DMS 273 (cell line): ENCODE results near the gene PHF5A.
A peak's percentile ranks its signal among the peaks of the same experiment; 100 is the strongest.

ENCODE experiments used
- DNase-seq: peaks from one replicate; lab custom pipeline; 2025; ENCODE audit not compliant: unreplicated experiment; lab: John Stamatoyannopoulos, UW

Gene PHF5A

GRCh38 chr22:41488076-41488475 is 19.6 kb upstream of the PHF5A start:
- no peak for DNase-seq

- DNase-seq = no peak
Observed at GRCh38 chr22:41487037-41487935, 18.8 kb upstream of the PHF5A start.

GRCh38 chr22:41485033-41485432 is 16.5 kb upstream of the PHF5A start:
- DNase-seq = no peak

- no peak for DNase-seq
Observed at GRCh38 chr22:41482319-41482935, 13.9 kb upstream of the PHF5A start.

GRCh38 chr22:41481925-41482318 is 13.4 kb upstream of the PHF5A start:
- no peak for DNase-seq

GRCh38 chr22:41481131-41481830 is 12.8 kb upstream of the PHF5A start:
- DNase-seq = no peak

GRCh38 chr22:41480397-41480735 is 11.9 kb upstream of the PHF5A start:
- peak; percentile 66 for DNase-seq

- peak; percentile 56 for DNase-seq
Observed at GRCh38 chr22:41479671-41480396, 11.3 kb upstream of the PHF5A start.

GRCh38 chr22:41478891-41479521 is 10.5 kb upstream of the PHF5A start:
- DNase-seq = peak; percentile 91

- no peak for DNase-seq
Observed at GRCh38 chr22:41478473-41478872, 10.0 kb upstream of the PHF5A start.

GRCh38 chr22:41474872-41475451 is 6.5 kb upstream of the PHF5A start:
- no peak for DNase-seq

- no peak for DNase-seq
Observed at GRCh38 chr22:41471568-41471967, 3.1 kb upstream of the PHF5A start.

- no peak for DNase-seq
Observed at GRCh38 chr22:41470886-41471285, 2.4 kb upstream of the PHF5A start.

GRCh38 chr22:41469218-41469851 is 843 bp upstream of the PHF5A start:
- peak; percentile 49 for DNase-seq

- no peak for DNase-seq
Observed at GRCh38 chr22:41461901-41462300, 6.6 kb downstream of the PHF5A start.

GRCh38 chr22:41460071-41460470 is 8.4 kb downstream of the PHF5A start:
- DNase-seq = peak; percentile 40

GRCh38 chr22:41459431-41459830 is 9.1 kb downstream of the PHF5A start:
- no peak for DNase-seq

GRCh38 chr22:41458161-41458728 is 10.2 kb downstream of the PHF5A start:
- no peak for DNase-seq

- DNase-seq = peak; percentile 98
Observed at GRCh38 chr22:41448189-41448808, 20.2 kb downstream of the PHF5A start.
